HepG2 (cell line): ENCODE results near the gene SLCO4A1. TPM values are rescaled to one million over a fixed set of nuclear protein-coding genes. Genes with fewer than 3 reads are reported as not detected.

Source experiments
- CHCHD3 ChIP-seq: sonication (generic); formaldehyde crosslinking; IDR thresholded peaks from 2 replicates; pipeline ENCODE4 v1.8.0; 2022; ENCODE audit warnings: mild to moderate bottlenecking, missing genetic modification reagents, moderate library complexity
- CHD2 ChIP-seq: IDR thresholded peaks from 2 replicates; pipeline ENCODE4 v1.6.1; 2011; ENCODE audit warnings: low read depth, low read length, improper control_type of control experiment
- DNMT1 ChIP-seq: sonication (generic); formaldehyde crosslinking; IDR thresholded peaks from 2 replicates; pipeline ENCODE4 v1.5.1; 2020; ENCODE audit warnings: mild to moderate bottlenecking, missing genetic modification reagents
- FOXC1 ChIP-seq: sonication (generic); formaldehyde crosslinking; IDR thresholded peaks from 2 replicates; pipeline ENCODE4 v1.8.0; 2022; ENCODE audit warnings: mild to moderate bottlenecking, missing genetic modification reagents, borderline replicate concordance
- GABPB1 ChIP-seq: IDR thresholded peaks from 2 replicates; pipeline ENCODE4 v1.6.1; 2016; ENCODE audit warnings: mild to moderate bottlenecking, missing genetic modification reagents, moderate library complexity, missing compliant biosample characterization
- GPN1 ChIP-seq: sonication (generic); formaldehyde crosslinking; IDR thresholded peaks from 2 replicates; pipeline ENCODE4 v1.5.1; 2020; ENCODE audit warnings: missing genetic modification reagents, borderline replicate concordance
- HES4 ChIP-seq: sonication (generic); formaldehyde crosslinking; IDR thresholded peaks from 2 replicates; pipeline ENCODE4 v1.9.0; 2021; ENCODE audit warnings: mild to moderate bottlenecking, missing genetic modification reagents, borderline replicate concordance
- HNRNPLL ChIP-seq: fragments of 200-400 bp; formaldehyde crosslinking; IDR thresholded peaks from 2 replicates; pipeline ENCODE4 v1.6.1; 2017; ENCODE audit warnings: mild to moderate bottlenecking, low read depth, low read length; ENCODE audit not compliant: poor library complexity, severe bottlenecking
- KDM2A ChIP-seq: sonication (generic); formaldehyde crosslinking; IDR thresholded peaks from 2 replicates; pipeline ENCODE4 v1.4.0; 2020; ENCODE audit warnings: low read depth, missing genetic modification reagents, borderline replicate concordance
- KDM3A ChIP-seq: IDR thresholded peaks from 2 replicates; pipeline ENCODE4 v1.6.1; 2018; ENCODE audit warnings: low read depth, missing compliant biosample characterization
- MAX ChIP-seq: IDR thresholded peaks from 2 replicates; pipeline ENCODE4 v1.6.1; 2012; ENCODE audit warnings: inconsistent platforms
- MED1 ChIP-seq: sonication (generic); formaldehyde crosslinking; IDR thresholded peaks from 2 replicates; pipeline ENCODE4 v1.4.0; 2020; ENCODE audit warnings: missing genetic modification reagents
- MTF2 ChIP-seq: sonication (generic); formaldehyde crosslinking; IDR thresholded peaks from 2 replicates; pipeline ENCODE4 v1.5.0; 2020; ENCODE audit warnings: missing genetic modification reagents, borderline replicate concordance
- SSRP1 ChIP-seq: IDR thresholded peaks from 2 replicates; pipeline ENCODE4 v1.6.1; 2016; ENCODE audit warnings: control low read depth
- ZMAT3 ChIP-seq: sonication (generic); formaldehyde crosslinking; conservative IDR thresholded peaks from 2 replicates; pipeline ENCODE4 v1.7.0; 2021; ENCODE audit warnings: missing genetic modification reagents
- ZNF354B ChIP-seq: sonication (generic); formaldehyde crosslinking; IDR thresholded peaks from 2 replicates; pipeline ENCODE4 v1.8.0; 2022; ENCODE audit warnings: mild to moderate bottlenecking, missing genetic modification reagents
- ZNF430 ChIP-seq: sonication (generic); formaldehyde crosslinking; IDR thresholded peaks from 2 replicates; pipeline ENCODE4 v1.9.0; 2021; ENCODE audit warnings: mild to moderate bottlenecking, missing genetic modification reagents
- ZNF546 ChIP-seq: sonication (generic); formaldehyde crosslinking; conservative IDR thresholded peaks from 2 replicates; pipeline ENCODE4 v1.8.1; 2023; ENCODE audit warnings: mild to moderate bottlenecking, missing genetic modification reagents
- ZNF605 ChIP-seq: sonication (generic); formaldehyde crosslinking; IDR thresholded peaks from 2 replicates; pipeline ENCODE4 v1.8.0; 2022; ENCODE audit warnings: mild to moderate bottlenecking, missing genetic modification reagents
- ZNF615 ChIP-seq: sonication (generic); formaldehyde crosslinking; IDR thresholded peaks from 2 replicates; pipeline ENCODE4 v1.5.0; 2020; ENCODE audit warnings: mild to moderate bottlenecking, missing genetic modification reagents, borderline replicate concordance
- ZNF678 ChIP-seq: sonication (generic); formaldehyde crosslinking; IDR thresholded peaks from 2 replicates; pipeline ENCODE4 v1.4.0; 2020; ENCODE audit warnings: mild to moderate bottlenecking, missing genetic modification reagents
- ZNF724P ChIP-seq: sonication (generic); formaldehyde crosslinking; IDR thresholded peaks from 2 replicates; pipeline ENCODE4 v1.8.0; 2022; ENCODE audit warnings: missing genetic modification reagents, borderline replicate concordance
- ZNF776 ChIP-seq: sonication (generic); formaldehyde crosslinking; IDR thresholded peaks from 2 replicates; pipeline ENCODE4 v1.4.0; 2020; ENCODE audit warnings: mild to moderate bottlenecking, missing genetic modification reagents
- ZNF788 ChIP-seq: sonication (generic); formaldehyde crosslinking; IDR thresholded peaks from 2 replicates; pipeline ENCODE4 v1.5.0; 2020; ENCODE audit warnings: mild to moderate bottlenecking, missing genetic modification reagents, borderline replicate concordance
- polyA plus RNA-seq, 8 experiments: library from polyadenylated mRNA; depleted of rRNA in 3 of 8; stranded (reverse) in 7 of 8; unstranded in 1 of 8; fragments of >200 nt; fragmentation: Illumina TruSeq in 4 of 8; extraction: Trizol in 4 of 8; gene quantifications; 2 replicates each; pipeline versions ENCODE4 v1.2.1 to v1.2.3, GENCODE V29; 2011 to 2016; ENCODE audit warnings: low read depth in 4 of 8, missing spikeins in 1 of 8, mixed read lengths in 1 of 8; ENCODE audit not compliant: insufficient read depth in 1 of 8
- total RNA-seq, 5 experiments: library from RNA; depleted of rRNA; stranded (reverse); fragments of >200 nt; fragmentation: Illumina TruSeq; extraction: Trizol; gene quantifications; 2 replicates each; pipeline ENCODE4 v1.2.3, GENCODE V29; 2016; ENCODE audit warnings: low read depth in 1 of 5
- TF ChIP-seq, protein P1 (sequence below): sonication (generic); formaldehyde crosslinking; IDR thresholded peaks from 2 replicates; pipeline ENCODE4 v1.5.0; 2020; ENCODE audit warnings: missing genetic modification reagents
- TF ChIP-seq, protein P2 (sequence below): sonication (generic); formaldehyde crosslinking; IDR thresholded peaks from 2 replicates; pipeline ENCODE4 v1.4.0; 2020; ENCODE audit warnings: missing genetic modification reagents

The SLCO4A1 gene
- total and polyA plus RNA-seq, 2 of the 13 experiments (the other 11 are each of a cell fraction or from before 2014, with no cell fraction given): 55.5 to 112 TPM

DNA sequence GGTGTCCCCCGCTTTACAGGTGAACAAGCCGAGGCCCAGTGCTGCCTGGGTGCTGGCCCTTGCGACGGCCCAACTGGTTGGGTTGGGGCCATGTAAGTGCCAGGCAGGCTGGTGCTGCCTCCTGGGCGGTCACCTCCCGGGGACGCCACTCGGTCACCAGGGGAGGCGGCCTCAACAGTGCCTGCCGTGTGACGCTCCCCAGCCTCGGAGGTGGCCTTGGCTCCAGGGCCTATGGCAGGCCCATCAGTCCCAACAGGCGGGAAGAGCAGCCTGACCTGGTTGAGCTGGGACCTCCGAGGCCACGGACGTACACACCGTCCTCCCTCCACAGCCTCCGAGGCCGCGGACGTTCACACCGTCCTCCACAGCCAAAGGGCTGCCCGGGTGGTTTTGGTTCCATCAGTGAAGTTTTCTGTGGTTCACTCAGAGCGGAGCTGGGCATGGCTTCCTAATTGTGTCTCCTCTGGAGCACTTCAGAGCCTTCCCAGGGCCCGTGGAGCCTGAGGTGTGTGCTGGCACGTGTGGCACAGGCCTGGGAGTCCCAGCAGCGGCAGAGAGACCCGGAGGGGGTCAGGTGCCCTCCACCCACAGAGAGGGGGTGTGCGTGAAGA lies 19.3 kb upstream of the SLCO4A1 start (continued):
- TF ChIP-seq HES4 (CRISPR knock-in tag) (peak; percentile 86; the same call in 1 of the 2 replicates), KDM3A (CRISPR knock-in tag) (peak; percentile 57; the same call in 1 of the 2 replicates), ZNF788 (CRISPR knock-in tag) (peak; percentile 21; the same call in 1 of the 2 replicates), HNRNPLL (peak; percentile 34), KDM2A (CRISPR knock-in tag) (peak; percentile 41; the same call in 1 of the 2 replicates), CHD2 (no peak), DNMT1 (peak; percentile 76; the same call in 1 of the 2 replicates), ZMAT3 (CRISPR knock-in tag) (0 out of 2 replicates have a peak, but pooled peaks have one; percentile 5), GPN1 (peak; percentile 41; the same call in 1 of the 2 replicates), ZNF724P (CRISPR knock-in tag) (peak; percentile 82; the same call in 1 of the 2 replicates), GABPB1 (CRISPR knock-in tag) (peak; percentile 53; the same call in 1 of the 2 replicates), ZNF430 (CRISPR knock-in tag) (peak; percentile 74; the same call in 1 of the 2 replicates), ZNF776 (CRISPR knock-in tag) (peak; percentile 26; the same call in 1 of the 2 replicates), FOXC1 (CRISPR knock-in tag) (0 out of 2 replicates have a peak, but pooled peaks have one; percentile 12), CHCHD3 (0 out of 2 replicates have a peak, but pooled peaks have one; percentile 50), ZNF605 (CRISPR knock-in tag) (peak; percentile 51), MAX (peak; percentile 58), ZNF615 (CRISPR knock-in tag) (no peak), ZNF546 (CRISPR knock-in tag) (no peak), ZNF678 (CRISPR knock-in tag) (peak; percentile 56), MED1 (CRISPR knock-in tag) (no peak), ZNF354B (CRISPR knock-in tag) (no peak), SSRP1 (no peak), MTF2 (CRISPR knock-in tag) (0 out of 2 replicates have a peak, but pooled peaks have one; percentile 20)
- TF ChIP-seq, protein P1, sequence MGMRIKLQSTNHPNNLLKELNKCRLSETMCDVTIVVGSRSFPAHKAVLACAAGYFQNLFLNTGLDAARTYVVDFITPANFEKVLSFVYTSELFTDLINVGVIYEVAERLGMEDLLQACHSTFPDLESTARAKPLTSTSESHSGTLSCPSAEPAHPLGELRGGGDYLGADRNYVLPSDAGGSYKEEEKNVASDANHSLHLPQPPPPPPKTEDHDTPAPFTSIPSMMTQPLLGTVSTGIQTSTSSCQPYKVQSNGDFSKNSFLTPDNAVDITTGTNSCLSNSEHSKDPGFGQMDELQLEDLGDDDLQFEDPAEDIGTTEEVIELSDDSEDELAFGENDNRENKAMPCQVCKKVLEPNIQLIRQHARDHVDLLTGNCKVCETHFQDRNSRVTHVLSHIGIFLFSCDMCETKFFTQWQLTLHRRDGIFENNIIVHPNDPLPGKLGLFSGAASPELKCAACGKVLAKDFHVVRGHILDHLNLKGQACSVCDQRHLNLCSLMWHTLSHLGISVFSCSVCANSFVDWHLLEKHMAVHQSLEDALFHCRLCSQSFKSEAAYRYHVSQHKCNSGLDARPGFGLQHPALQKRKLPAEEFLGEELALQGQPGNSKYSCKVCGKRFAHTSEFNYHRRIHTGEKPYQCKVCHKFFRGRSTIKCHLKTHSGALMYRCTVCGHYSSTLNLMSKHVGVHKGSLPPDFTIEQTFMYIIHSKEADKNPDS (CRISPR knock-in tag): 0 out of 2 replicates have a peak, but pooled peaks have one; percentile 11
- TF ChIP-seq, protein P2, sequence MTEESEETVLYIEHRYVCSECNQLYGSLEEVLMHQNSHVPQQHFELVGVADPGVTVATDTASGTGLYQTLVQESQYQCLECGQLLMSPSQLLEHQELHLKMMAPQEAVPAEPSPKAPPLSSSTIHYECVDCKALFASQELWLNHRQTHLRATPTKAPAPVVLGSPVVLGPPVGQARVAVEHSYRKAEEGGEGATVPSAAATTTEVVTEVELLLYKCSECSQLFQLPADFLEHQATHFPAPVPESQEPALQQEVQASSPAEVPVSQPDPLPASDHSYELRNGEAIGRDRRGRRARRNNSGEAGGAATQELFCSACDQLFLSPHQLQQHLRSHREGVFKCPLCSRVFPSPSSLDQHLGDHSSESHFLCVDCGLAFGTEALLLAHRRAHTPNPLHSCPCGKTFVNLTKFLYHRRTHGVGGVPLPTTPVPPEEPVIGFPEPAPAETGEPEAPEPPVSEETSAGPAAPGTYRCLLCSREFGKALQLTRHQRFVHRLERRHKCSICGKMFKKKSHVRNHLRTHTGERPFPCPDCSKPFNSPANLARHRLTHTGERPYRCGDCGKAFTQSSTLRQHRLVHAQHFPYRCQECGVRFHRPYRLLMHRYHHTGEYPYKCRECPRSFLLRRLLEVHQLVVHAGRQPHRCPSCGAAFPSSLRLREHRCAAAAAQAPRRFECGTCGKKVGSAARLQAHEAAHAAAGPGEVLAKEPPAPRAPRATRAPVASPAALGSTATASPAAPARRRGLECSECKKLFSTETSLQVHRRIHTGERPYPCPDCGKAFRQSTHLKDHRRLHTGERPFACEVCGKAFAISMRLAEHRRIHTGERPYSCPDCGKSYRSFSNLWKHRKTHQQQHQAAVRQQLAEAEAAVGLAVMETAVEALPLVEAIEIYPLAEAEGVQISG (CRISPR knock-in tag): no peak
